ENCODE results near the gene BET1L.
A peak's percentile ranks its signal among the peaks of the same experiment; 100 is the strongest.
"Not testable (repeated sequence)": the region's sequence is repeated elsewhere in the genome, so short reads cannot be mapped to it uniquely, and the experiment has no call there.

The BET1L gene

DNA sequence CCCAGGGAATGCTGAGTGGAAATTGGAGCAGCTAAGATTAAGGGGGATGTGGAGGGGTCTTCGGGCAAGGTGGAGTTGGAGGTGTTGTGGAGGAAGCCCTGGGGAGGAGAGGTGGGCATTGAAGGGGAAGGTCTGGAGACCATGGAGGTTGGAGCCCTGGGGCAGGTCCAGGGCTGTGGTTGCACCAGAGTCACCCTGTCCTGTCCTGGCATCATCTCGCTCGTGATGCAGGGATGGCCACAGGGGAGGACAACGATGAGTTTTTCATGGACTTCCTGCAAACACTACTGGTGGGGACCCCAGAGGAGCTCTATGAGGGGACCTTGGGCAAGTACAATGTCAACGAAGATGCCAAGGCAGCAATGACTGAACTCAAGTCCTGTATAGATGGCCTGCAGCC is 13.7 kb downstream of the BET1L start:
- not testable (repeated sequence) for DNase-seq

DNA sequence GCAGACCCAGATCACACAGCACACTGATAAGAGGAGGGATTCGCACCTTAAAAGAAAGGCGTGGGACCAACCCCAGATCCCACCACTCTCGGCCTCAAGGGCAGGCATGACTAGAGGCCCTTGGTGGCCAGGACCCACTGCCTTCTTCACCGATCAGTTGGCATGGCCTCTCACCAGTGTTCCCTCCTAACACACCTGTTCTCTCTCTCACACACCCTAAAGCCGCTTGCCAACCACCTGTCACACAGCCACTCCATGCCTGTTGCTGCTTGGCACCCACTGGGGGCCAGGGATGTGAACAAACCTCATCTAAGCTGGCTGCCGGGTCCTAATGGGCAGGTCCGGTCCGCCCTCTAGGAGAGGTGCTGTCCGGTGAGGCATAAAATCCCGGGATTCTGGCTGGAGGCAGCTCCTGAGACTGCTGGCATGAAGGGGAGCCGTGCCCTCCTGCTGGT is 14.5 kb downstream of the BET1L start, which contains the start of gene SCGB1C1:
TSS of gene SCGB1C1 (plus strand) at position 405 of the 455 bp plus-strand sequence. CDS start at position 427, 22 bp downstream.
- DNase-seq, result not testable (repeated sequence)

DNA sequence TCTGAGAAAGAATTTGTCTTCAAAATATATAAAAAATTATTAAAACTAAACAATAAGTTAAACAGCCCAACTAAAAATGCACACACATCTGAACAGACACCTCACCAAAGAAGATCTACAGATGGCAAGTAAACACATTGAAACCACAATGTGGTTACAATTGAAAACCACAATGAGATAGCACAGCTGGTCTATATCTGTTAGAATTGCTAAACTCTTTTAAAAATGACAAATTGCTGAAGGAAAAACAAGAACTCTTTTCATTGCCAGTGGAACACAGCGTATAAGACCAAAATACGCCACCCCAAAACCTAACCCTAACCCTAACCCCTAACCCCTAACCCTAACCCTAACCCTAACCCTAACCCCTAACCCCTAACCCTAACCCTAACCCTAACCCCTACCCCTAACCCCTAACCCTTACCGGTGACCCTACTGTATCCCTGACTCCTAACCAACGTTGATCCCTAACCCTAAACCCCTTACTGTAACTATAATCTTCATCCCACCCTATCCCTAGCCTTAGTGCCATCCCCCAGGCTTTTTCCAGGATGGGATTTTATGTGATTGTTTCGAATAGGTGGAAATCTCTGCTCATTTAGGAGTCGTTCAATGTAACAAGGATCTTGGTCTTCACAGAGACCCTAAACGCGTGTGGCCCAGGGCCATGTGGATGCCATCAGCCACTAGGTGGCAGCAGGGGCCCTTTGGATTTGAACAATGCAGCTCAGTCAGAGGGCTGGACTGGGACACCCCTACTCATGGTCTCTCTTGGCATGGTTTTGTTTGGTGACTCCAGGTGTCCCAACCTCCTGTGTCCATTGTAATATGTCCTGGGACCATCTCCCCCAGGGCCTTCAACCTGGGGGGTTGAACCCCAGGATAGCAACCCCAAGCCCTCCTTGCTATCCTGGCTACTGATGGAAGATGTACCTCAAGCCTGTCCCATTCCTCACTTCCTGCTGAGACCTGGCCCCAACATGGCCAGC is 15.4 kb downstream of the BET1L start:
- DNase-seq, result peak in 2 of 5 donors; percentile 25 to 57

DNA sequence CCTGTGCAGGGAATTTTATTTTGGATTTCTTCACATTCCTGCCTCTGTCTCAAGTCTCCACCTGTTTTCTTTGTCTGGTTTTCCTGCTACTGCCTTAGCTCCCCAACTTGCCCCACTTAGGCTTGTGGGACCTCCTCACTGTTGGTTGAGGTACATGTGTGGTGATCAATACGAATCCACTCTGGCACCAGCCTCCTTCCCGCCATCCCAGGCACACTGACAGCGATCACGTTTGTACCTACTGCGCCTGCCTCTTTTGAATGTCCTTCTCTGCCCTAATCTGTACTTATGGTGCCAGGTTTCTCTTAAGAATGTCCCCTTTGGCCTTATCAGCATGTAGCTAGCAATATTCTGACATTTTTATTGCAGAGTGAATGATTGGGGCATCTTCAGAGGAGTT is 16.7 kb downstream of the BET1L start:
- DNase-seq, result not testable (repeated sequence)

DNA sequence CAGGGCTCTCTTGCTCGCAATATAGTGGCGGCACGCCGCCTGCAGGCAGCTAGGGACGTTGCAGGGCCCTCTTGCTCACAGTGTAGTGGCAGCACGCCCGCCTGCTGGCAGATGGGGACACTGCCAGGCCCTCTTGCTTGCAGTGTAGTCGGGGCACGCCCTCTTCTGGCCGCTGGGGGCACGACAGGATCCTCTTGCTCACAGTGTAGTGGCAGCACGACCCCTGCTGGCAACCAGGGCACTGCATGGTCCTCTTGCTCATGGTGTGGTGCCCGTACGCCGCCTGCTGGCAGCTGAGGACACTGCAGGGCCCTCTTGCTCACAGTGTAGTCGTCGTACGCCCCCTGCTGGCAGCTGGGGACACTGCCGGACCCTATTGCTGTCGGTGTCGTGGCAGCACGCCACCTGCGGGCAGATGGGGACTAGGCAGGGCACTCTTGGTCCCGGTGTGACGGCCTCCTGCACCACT is 17.3 kb downstream of the BET1L start:
- peak in 3 of 5 donors; percentile 25 to 49 (median 30) for DNase-seq

DNA sequence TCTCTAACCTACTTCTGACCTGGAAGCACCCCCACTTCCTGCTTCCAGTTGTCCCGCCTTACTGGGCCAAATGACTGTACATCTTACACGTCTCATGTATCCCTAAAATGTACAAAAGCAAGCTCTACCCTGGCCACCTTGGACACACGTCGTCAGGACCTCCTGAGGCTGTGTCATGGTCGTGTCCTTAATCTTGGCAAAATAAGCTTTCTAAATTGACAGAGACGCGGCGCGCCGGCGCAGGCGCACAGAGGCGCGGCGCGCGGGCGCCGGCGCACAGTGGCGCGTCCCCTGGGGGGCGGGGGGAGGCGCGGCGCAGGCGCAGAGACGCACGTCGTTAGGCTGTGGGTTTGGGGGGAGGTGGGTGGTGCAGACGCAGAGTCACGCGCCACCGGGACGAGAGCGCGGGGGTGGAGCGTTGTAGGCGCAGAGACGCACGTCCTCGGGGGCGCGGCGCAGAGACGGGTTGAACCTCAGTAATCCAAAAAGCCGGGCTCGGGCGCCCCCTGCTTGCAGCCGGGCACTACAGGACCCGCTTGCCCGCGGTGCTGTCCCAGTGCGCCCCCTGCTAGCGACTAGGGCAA is 17.9 kb downstream of the BET1L start:
- peak in 2 of 5 donors; percentile 12 to 21 for DNase-seq

DNA sequence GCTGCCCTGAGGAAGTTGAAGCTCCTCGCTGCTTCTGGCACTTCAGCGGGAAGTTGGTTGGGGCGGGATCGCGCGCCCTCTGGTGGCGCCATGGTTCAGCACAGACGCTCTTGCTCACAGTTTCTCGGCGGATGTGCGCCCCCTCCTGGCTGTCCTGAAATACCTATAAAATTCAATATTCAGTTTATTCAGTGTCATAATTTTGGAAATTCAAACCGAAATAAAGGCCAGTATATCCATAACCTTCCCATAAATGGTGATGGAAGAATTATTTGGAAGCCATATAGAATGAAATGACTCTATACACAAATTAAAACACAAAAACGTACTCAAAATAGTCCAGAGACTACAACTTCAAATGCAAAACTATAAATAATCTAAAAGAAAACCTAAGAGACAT is 27.0 kb downstream of the BET1L start:
- not testable (repeated sequence) for DNase-seq

Data from T-helper 1 cell (primary cell).